Esophagus (tissue), 2 donors: Measurements from ENCODE around the gene ANKLE1. TPM values are rescaled to one million over a fixed set of nuclear protein-coding genes. Genes with fewer than 3 reads are reported as not detected.

Source experiments
- H3K27ac ChIP-seq, 2 donors: one replicate each; pipeline ENCODE4 v1.5.1; 2013; ENCODE audit warnings: low read depth in 2 of 2, mild to moderate bottlenecking in 2 of 2, inconsistent platforms in 1 of 2, low read length in 1 of 2, moderate library complexity in 1 of 2
- H3K27me3 ChIP-seq, 2 donors: one replicate each; pipeline ENCODE4 v1.6.1; 2013; ENCODE audit warnings: low read length in 2 of 2, control low read depth in 1 of 2, mild to moderate bottlenecking in 1 of 2; ENCODE audit not compliant: insufficient read depth in 2 of 2, control insufficient read depth in 1 of 2
- H3K36me3 ChIP-seq, 2 donors: one replicate each; pipeline ENCODE4 v1.6.1; 2013; ENCODE audit warnings: low read length in 1 of 2; ENCODE audit not compliant: control insufficient read depth in 2 of 2, insufficient read depth in 2 of 2
- H3K4me1 ChIP-seq, 2 donors: one replicate each; pipeline ENCODE4 v1.6.1; 2013; ENCODE audit warnings: low read length in 1 of 2; ENCODE audit not compliant: control insufficient read depth in 2 of 2, insufficient read depth in 2 of 2
- H3K4me3 ChIP-seq, 2 donors: one replicate each; pipeline ENCODE4 v1.5.1; 2013; ENCODE audit warnings: low read length in 2 of 2, mild to moderate bottlenecking in 2 of 2, low read depth in 1 of 2, moderate library complexity in 1 of 2
- H3K9me3 ChIP-seq, 2 donors: one replicate each; pipeline ENCODE4 v1.6.1; 2013; ENCODE audit warnings: mild to moderate bottlenecking in 2 of 2, low read depth in 1 of 2, low read length in 1 of 2, moderate library complexity in 1 of 2; ENCODE audit not compliant: control insufficient read depth in 2 of 2, insufficient read depth in 1 of 2
- WGBS, 2 donors: extraction: QIAGEN DNeasy Blood & Tissue Kit; methylation state at CpG; one replicate each; pipeline ENCODE4 v1.1.7; 2013; 5-methylcytosine and 5-hydroxymethylcytosine counted together
- polyA plus RNA-seq, 2 donors: library from polyadenylated mRNA; stranded (reverse); fragments of 200-250 nt; gene quantifications; one replicate each; pipeline ENCODE4 v1.2.3, GENCODE V29; 2013
- donor health status: healthy with polysubstance abuse.
- donor health status: Bipolar disorder and iron deficiency.

ANKLE1 gene
- polyA plus RNA-seq, result under 1 TPM; 0.22 to 0.45 TPM

GRCh38 chr19:17281391-17282304 is at the start of gene ANKLE1:
Gene ANKLE1 (plus strand): TSS chr19:17281901. CDS start chr19:17281921, 20 bp downstream.
- peaks cover 4 to 7% of the 10 kb centered on the region in 2 donors for H3K4me1 ChIP-seq
- peaks cover 6% of the 10 kb centered on the region in 2 donors for H3K36me3 ChIP-seq
- peak within 1 kb of the TSS; percentile 26 to 36 for H3K4me3 ChIP-seq
- peaks cover 0 to 5% of the 10 kb centered on the region in 2 donors for H3K27me3 ChIP-seq
- H3K9me3 ChIP-seq, result no peaks in the 10 kb centered on the region
- 6% methylated on average over 67 to 75 of the region's 75 CpGs for WGBS, 2 donors
- no peak within 1 kb of the TSS for H3K27ac ChIP-seq

GRCh38 chr19:17232258-17232657 is 49.4 kb upstream of the ANKLE1 start:
- Histone ChIP-seq H3K4me3 (no peak overlapping the region), H3K27ac (no peak overlapping the region), H3K9me3 (no peaks in the 10 kb centered on the region), H3K27me3 (no peaks in the 10 kb centered on the region), H3K4me1 (peaks cover 7 to 9% of the 10 kb centered on the region in 2 donors), H3K36me3 (peaks cover 6 to 26% of the 10 kb centered on the region in 2 donors)
- WGBS, 2 donors, result 89 to 91% methylated on average over 25 of the region's 25 CpGs

- Histone ChIP-seq H3K4me3 (peak overlapping the region; percentile 28 to 58), H3K27ac (peak overlapping the region; percentile 60 to 66), H3K4me1 (peaks cover 7 to 9% of the 10 kb centered on the region in 2 donors), H3K36me3 (peaks cover 5 to 28% of the 10 kb centered on the region in 2 donors), H3K27me3 (no peaks in the 10 kb centered on the region), H3K9me3 (no peaks in the 10 kb centered on the region)
- WGBS, 2 donors, result 28 to 37% methylated on average over 10 to 11 of the region's 11 CpGs
Measured at GRCh38 chr19:17234911-17235299, 46.8 kb upstream of the ANKLE1 start.

GRCh38 chr19:17235300-17235970 is 46.3 kb upstream of the ANKLE1 start:
- peak overlapping the region; percentile 28 to 58 for H3K4me3 ChIP-seq
- peak overlapping the region; percentile 60 to 66 for H3K27ac ChIP-seq
- WGBS, 2 donors, result 7 to 9% methylated on average over 56 to 80 of the region's 80 CpGs
- H3K27me3 ChIP-seq, result no peaks in the 10 kb centered on the region
- no peaks in the 10 kb centered on the region for H3K9me3 ChIP-seq
- peaks cover 7 to 25% of the 10 kb centered on the region in 2 donors for H3K36me3 ChIP-seq
- H3K4me1 ChIP-seq, result peaks cover 7 to 9% of the 10 kb centered on the region in 2 donors

- Histone ChIP-seq H3K4me1 (peaks cover 7 to 9% of the 10 kb centered on the region in 2 donors), H3K9me3 (no peaks in the 10 kb centered on the region), H3K4me3 (peak overlapping the region; percentile 28 to 58), H3K27me3 (no peaks in the 10 kb centered on the region), H3K27ac (peak overlapping the region; percentile 50 to 66), H3K36me3 (peaks cover 4 to 26% of the 10 kb centered on the region in 2 donors)
- 7 to 37% methylated on average over 4 to 23 of the region's 27 CpGs for WGBS, 2 donors
Measured at GRCh38 chr19:17235971-17236777, 45.5 kb upstream of the ANKLE1 start.

- 75 to 76% methylated on average over 18 of the region's 18 CpGs for WGBS, 2 donors
- Histone ChIP-seq H3K27ac (no peak overlapping the region), H3K27me3 (no peaks in the 10 kb centered on the region), H3K9me3 (no peaks in the 10 kb centered on the region), H3K36me3 (peaks cover 4 to 24% of the 10 kb centered on the region in 2 donors), H3K4me1 (peaks cover 7 to 11% of the 10 kb centered on the region in 2 donors), H3K4me3 (no peak overlapping the region)
Measured at GRCh38 chr19:17236811-17237543, 44.7 kb upstream of the ANKLE1 start.

- Histone ChIP-seq H3K4me1 (peaks cover 13 to 18% of the 10 kb centered on the region in 2 donors), H3K4me3 (no peak overlapping the region), H3K27me3 (no peaks in the 10 kb centered on the region), H3K9me3 (no peaks in the 10 kb centered on the region), H3K36me3 (peaks cover 4 to 18% of the 10 kb centered on the region in 2 donors), H3K27ac (no peak overlapping the region)
- 88 to 94% methylated on average over 13 of the region's 13 CpGs for WGBS, 2 donors
Measured at GRCh38 chr19:17237747-17238706, 43.7 kb upstream of the ANKLE1 start.

GRCh38 chr19:17240062-17240752 is 41.5 kb upstream of the ANKLE1 start:
- H3K9me3 ChIP-seq, result no peaks in the 10 kb centered on the region
- no peaks in the 10 kb centered on the region for H3K27me3 ChIP-seq
- 58 to 75% methylated on average over 24 of the region's 24 CpGs for WGBS, 2 donors
- no peak overlapping the region for H3K4me3 ChIP-seq
- peaks cover 15% of the 10 kb centered on the region in 2 donors for H3K4me1 ChIP-seq
- H3K27ac ChIP-seq, result peak overlapping the region in 1 of 2 donors; percentile 45
- peaks cover 4 to 18% of the 10 kb centered on the region in 2 donors for H3K36me3 ChIP-seq
